ENCODE results near the gene KCNB1.
"Not testable (repeated sequence)": the region's sequence is repeated elsewhere in the genome, so short reads cannot be mapped to it uniquely, and the experiment has no call there.

Gene KCNB1

DNA sequence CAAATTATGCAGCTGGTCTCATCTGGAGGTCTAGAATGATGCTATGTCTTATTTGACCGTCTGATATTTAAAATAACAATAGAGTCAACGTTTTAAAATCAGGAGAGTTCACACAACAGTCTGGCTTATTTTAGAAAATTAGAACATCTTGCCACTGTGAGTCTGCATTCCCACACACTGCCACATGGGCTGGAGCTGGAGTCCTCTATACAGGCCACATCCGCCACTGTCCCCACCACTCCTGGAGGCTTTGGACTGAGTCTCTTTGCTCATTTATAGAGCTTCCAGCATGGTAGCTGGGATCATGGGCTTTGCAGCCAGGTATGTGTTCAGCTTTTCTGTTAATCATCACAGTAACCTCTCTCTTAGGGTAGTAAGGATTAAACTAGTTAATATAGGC, 135.8 kb downstream of the KCNB1 start:
- no peak for DNase-seq

DNA sequence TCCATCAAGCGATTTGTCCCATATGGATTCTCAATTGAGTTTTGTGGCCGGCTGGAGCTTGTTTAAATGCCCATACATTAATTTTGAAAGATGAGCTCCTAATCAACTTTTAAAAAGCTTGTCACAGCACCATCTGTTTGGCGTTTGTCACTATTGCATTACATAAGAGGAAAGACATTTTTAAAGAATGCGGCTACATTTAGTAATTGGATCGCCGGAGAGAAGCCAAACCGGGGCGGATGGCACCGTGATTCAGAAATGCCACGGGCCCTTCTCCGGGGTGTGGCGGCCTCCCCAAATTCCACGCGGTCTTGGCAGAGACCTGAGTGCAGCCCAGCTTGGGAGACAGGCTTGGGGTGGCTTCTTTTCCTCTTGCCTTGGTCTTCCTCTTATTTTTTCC, 136.9 kb downstream of the KCNB1 start:
- DNase-seq: no peak

DNA sequence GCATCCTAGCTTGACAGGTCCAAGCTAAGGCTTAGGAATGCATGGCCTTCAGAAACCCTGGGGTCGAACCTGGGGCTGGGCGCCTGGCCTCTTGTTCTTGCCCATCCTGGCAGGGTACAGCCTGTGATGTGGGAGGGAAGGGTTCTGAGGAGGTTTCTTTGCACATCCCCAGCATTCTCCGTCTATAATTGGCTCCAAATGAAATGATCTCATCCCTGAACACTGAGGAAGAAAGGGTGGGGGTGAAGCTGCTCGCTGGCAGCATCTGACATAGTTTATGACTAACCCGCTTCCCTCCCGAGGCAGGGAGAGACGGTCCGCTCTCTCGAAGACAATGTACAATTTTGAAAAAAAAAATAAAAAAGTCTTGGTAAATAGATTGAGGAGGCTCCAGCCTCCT, 137.5 kb downstream of the KCNB1 start:
- DNase-seq: peak; percentile 46

DNA sequence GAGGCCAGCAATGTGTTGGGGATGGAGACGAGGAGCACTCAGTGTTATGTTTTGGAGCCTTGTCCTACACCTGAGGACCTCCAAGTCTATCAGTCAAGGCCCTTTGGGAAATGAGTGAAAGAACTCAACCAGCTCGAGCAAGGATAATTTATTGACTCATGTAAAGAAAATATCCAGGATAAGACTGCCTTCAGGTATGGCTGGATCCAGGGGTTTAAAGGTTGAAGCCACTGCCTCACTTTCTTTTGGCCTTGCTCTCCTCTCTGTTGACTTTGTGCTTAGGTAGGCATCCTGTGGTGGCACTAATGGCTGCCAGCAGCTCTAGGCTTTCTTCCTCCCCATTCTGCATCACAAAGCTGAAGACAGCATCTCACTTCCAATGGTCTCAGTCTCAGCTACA, 138.3 kb downstream of the KCNB1 start:
- DNase-seq: no peak

DNA sequence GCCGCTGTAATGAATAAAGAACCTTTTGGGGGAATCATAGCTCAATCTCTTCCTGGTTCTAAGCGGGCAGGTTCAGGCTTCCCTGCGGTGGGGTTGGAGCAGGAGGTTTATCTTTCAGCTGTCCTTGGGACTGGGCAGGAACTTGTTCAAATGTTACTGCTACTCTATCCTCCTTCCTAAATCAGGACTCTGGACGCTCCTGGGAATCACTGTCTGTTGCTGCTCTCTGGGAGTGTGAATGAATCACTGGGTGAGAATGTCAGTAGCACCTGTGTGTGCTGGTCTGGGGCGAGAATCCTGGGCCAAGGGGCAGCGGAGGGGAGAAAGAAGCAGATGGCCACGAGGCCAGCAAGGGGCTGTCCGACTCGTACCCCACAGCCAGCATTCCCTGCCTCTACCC, 139.2 kb downstream of the KCNB1 start:
- no peak for DNase-seq

DNA sequence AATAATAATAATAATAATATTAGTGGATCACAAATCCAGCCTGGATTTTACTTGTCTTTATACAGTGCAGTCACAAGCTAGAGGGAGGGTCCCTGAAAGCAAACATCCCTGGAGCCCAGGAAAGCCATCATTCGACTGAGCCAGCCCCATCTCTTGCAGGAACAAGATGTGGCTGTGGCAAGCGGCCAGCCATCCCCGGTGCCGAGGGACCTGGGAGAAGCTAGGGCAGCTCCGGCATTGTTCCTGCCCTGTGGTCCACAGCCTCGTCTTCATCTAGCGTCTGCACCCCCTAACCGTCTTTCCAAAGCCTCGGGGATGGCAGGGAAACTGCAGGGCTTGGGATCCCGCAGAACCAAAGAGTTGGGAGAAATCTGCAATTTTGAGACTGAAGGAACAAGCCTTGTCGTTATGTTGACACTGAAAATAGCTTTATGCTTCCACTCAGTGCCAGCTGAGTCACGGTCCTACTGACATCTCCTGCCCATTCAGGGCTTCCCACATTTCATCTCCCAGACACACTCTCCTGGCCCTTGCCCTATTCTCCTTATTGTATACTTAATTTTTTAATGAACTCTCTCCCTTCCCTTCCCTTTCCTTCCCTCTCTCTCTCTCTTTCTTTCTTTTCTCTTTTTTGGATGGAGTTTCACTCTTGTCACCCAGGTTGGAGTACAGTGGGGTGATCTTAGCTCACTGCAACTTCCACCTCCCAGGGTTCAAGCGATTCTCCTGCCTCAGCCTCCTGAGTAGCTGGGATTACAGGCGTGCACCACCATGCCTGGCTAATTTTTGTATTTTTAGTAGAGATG, 142.1 kb downstream of the KCNB1 start:
- DNase-seq: no peak

DNA sequence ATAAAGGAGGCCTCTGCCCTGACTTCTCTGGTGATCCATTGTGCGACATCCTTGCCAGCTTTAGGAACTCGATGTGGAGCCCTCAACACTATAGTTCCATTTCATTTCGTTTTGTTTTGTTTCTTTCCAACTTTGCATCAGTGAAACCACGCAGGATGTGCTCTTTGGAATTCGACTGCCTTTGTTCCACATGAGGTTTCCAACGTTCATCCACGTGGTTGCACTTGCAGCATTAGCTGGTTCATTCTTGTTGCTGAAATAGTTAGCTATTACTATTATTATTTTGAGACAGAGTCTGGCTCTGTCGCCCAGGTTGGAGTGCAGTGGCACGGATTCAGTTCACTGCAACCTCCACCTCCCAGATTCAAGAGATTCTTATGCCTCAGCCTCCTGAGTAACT, 143.3 kb downstream of the KCNB1 start:
- DNase-seq: no peak

DNA sequence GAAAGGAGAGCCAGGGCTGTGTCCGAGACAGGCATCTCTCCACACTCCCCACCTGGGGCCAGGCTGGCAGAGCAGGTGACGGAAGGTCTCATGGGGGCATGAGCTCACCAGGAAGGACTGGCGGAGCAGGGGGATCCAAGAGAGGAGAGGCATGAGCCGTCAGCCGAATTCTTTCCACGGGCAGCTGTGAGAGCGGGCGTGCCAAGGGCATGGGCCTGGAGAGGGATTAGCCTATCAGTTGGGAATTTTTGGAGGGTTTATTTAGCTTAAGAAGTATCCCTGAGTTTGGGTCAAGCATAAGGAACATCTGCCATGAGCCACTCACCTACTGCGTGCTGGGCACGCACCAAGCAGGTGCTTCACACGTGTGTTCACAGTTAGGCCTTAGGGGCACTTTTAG, 144.4 kb downstream of the KCNB1 start:
- no peak for DNase-seq

DNA sequence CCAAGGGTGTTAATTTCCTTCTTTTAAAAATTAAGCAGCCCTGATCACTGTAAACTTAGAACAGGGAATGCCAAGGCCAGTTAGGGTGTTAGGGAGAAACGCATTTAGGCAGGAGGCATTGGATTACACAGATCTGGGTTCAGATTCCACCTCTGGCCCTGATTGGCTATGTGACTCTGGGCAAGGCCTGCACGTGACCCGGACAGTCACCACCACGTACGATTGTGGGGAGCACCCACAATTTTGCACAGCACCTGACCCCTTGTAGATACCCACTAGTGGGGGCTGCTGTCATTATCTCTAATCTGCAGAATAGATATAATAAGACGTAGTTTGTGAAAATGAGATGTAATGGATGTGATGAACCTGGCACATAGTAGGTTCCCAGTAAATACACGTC, 145.1 kb downstream of the KCNB1 start:
- DNase-seq: no peak

DNA sequence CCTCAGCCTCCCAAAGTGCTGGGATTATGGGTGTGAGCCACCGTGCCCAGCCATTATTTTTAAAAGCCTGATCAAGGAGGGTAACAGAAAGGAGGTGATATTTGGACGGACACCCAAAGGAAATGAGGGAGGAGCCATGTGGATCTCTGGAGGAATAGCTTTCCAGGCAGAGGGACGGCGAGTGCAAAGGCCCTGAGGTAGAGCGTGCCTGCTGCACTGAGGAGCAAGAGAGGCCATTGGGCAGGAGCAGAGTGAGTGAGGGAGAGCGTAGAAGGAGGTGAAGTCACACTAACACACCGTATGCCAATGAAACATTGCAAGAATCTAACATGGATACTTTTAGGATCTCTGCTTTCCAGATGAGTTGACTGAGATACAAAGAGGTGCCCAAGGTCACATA, 145.7 kb downstream of the KCNB1 start:
- no peak for DNase-seq

DNA sequence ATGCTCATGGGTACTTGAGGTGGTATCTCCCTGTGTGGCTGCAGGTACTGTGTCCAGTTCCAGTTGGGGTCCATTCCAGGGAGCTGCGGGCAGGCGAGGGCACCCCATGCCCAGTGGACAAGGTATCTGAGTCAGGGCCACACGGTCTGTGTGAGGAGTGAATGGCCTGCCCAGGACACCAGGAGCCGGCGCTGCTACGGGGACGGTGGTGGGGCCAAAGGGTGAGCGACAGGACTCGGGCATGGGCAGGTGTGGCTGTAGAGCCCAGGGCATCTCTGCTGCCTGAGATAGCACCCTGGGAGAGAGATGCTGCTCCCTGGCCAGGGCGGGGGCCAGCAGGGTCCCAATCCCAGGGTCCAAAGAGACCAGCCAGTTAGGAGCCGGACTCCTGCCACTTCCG, 147.0 kb downstream of the KCNB1 start:
- DNase-seq: no peak

DNA sequence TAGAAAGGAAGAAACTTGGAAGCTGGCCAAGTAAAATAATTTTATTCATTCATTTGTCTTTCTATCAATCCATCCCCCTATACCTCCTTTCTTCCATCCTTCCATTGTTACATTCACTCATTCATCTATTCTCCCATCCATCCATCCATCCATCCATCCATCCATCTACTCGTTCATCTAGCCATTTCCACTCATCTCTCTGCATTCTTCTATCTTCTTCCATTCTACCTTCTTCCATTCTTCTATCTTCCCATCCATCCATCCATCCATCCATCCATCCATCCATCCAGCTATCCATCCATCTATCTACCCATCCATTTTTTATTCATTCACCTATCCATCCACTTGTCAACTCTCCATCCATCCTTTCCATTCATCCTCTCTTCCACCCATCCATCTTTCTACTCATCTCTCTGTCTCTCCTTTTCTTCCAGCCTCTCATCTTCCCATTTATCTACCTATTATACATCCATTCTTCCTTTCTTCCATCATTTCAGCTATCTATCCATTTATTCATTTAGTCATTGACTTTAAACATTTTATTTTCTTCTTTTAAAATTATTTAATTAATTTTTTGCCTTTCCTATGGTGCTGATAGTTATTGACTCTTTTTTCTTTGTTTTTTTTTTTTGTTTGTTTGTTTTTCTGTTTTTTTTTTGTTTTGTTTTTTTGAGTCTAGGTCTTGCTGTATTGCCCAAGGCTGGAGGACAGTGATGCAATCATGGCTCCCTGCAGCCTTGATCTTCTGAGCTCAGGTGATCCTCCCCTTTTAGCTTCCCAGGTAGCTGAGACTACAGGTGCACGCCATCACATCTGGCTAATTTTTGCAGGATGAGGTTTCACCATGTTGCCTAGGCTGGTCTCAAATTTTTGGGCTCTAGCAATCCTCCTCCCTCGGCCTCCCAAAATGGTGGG, 151.5 kb downstream of the KCNB1 start:
- DNase-seq: no peak

DNA sequence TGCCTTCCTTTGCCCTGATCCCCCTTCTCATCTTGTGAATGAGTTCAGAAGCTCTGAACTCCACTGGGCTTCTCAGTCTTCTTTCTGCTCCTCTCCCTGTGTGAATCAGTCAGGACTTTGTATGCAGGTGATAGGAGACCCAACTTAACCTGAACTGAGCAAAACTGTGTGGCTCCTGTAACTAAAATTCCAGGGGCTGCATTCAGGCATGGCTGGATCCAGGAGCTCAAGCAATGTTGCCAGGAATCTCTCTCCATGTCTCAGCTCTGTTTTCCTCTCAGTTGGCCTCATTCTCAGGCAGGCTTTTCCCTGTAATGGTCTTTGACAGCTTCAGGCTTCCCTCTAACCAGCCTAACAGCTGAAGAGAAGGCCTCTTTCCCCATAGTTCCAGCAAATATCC, 153.7 kb downstream of the KCNB1 start:
- no peak for DNase-seq

DNA sequence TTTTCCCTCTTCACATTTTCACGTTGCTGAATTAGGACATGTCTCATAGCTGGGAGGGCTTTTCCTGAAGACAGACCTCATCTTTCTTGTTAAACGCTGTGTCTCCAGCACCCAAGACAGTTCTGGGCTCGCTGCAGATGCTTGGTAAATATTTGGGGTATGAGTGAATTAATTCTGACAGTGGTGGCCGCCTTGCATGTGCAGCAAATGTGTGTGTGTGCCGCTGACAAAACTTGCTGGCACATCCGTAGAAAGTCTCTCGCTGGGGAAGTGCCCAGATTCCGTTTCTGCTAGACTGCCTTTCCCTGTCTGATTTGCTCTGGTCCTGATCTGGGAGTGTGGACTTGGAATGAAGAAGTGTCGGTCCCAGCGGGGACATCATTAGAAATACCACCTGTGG, 156.4 kb downstream of the KCNB1 start:
- no peak for DNase-seq

DNA sequence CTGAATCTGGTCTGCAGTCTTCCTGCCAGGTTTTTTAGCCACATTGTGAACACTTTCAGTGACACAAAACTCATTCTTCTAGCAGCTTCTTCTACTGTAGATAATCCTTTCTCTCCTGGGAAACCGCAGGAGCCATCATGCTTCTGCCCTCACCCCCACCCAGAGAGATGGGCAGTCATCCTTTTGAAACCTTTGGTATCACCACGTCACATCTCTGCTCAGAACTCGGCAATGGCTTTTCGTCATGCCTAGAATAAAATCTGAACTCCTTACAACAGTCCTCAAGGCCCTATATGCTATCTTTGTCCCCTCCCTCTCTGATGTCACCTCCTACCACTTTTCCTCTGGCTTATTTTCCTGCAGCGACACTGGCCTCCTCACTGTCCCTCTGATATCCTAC, 158.2 kb downstream of the KCNB1 start:
- DNase-seq: no peak

DNA sequence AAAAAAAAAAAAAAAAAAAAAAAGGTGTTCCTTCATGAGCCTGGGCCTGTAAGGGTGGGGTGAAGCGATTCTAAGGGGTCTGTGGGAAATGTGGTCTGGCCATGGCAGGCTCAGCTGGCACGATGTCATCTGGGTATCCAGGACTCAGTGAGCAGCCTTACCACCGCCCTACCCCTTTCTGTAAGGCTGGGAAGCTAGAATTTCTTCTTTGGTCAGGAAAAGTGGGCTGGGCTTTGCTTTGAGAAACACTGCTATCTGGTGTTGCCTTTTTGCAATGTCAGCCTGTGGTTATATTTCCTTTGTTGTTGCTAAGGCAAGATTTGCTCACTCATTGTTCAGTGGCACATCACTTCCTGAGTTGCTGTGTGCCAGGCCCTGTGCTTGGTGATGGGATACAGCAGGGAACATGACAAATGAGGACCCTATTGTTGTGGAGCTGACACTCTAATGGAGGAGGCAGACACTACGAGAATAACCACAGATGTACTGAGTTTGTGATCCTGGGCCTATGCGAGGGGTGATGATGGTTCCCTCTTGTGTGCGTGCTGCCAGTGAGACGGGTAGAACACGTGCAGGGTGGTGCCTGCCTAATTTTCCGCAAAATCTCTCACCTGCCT, 158.7 kb downstream of the KCNB1 start:
- no peak for DNase-seq

DNA sequence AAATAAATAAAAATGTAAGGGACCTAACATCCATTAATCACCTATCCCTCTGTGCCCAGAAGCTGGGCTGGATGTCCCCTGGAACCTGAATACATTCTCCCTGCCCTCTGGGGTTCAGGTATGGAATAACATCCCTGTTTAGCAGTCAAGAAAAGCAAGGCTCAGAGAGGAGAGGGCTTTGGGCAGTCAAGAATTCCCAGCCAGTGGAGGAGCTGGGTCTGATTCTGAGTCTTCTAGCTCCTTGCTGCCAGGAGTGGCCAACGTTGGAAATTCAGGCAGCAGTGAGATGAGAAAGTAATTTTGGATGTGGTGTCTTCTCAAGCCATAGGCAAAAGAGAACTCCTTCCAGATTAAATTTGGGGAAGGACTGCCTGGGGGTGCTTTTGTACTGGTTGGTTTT, 162.0 kb downstream of the KCNB1 start:
- no peak for DNase-seq

DNA sequence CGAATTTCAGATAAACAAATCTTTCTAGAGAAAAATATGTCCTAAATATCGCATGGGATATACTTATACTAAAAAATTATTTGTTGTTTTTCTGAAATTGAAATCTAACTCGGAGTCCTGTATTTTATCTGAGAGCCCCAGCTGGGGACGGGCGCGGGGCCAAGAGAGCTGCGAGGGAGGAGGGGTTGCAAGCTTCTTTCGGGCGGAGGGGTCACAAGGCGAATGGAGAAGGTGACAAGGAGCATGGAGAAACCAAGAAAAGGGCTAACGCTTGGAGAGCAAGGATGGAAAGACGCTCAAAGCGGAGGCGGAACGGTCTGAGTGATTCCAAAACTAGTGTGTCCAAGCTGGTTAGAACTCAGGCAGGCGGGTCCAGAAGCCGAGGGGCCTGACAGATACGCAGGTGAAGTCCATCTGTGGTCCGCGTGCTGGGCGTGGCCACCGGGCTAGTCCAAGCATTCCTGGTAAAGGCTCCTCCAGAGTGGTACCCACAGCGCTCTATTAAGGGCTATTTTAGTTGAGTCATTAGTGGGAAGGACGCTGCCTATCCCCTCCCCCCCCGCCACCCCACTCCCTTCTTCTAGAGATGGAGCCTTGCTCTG, 163.2 kb downstream of the KCNB1 start:
- DNase-seq: no peak

DNA sequence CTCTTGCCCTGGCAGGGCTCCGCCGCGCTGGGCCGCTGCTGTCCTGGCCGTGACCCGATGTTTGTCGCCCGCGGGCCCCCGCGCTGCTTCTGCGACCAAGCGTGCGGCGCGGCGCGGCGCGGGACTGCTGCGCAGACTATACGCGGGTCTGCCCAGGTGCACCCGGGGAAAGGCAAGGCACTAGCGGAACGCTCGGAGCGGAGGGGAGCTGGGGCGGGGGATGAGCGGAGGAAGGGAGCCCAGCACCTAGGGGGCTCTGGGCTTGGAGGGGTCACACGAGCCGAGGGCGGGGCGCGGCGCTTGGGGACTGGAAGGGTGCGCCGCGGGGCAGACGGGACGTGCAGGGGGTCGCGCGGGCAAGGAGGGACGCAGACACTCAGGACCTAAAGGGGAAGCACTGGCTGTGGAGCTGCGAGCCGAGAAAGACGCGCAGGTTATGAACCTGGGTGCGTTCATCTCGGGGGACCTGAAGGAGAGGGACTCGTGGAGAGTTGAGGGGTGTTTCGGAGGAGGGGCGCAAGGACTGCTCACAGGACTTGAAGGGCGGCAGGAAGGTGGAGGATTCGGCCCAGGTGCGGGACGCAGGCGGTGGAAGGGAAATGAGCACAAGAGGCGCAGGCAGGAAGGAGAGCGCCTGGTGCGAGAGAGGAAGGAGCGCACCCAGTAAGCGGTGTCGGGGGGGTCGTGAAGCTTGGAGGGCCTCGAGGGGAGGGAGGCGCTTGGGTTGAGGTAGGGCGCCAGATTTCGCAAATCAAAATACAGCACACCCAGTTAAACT, 163.8 kb downstream of the KCNB1 start:
- no peak for DNase-seq

DNA sequence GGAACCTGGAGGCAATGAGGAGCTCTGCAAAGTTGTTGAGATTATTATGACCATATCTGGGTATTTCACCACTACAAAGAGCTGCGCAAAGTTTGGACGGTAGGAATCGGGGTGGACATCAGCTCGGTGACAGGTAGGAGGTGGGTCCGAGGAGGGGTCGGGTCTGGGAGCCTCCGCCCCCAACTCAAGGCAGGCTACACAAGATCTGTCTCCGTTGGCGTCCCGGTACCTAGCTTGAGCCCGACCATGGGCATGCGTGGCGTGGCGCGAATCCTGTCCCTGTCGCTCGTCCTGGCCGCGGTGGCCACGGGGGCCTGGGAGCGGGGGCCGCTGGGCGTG, 164.4 kb downstream of the KCNB1 start:
- no peak for DNase-seq

DNA sequence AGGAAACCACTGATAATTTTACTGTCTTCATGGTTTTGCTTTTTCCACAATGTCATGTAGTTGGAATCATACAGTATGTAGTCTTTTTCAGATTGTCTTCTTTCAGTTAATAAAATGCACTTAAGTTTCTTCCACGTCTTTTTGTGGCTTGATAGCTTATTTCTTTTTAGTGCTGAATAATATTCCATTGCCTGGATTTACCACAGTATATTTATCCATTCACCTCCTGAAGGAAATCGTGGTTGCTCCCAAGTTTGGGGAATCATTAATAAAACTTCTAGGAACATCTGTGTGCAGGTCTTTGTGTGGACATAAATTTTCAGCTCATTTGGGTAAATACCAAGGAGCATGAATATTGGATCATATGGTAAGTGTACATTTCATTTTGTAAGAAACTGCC, 165.8 kb downstream of the KCNB1 start:
- DNase-seq: no peak

DNA sequence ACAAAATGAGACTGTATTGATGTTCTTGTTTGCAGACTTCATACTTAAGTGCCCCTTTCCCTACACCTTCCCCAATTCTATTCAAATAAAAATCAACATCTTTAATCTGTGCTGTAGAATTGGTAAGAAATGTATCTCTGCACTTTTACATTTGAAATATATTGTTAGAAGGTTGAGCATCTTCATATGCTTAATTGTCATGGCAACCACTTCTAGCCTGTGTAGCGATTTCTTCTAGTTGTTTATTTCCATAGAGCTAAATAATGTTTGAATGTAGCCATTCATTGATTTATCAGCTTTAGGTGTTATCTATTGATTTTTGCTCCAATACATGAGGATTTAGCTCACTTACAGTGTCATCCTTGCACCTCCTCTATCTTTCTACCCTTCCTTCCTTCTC, 166.9 kb downstream of the KCNB1 start:
- DNase-seq: no peak

DNA sequence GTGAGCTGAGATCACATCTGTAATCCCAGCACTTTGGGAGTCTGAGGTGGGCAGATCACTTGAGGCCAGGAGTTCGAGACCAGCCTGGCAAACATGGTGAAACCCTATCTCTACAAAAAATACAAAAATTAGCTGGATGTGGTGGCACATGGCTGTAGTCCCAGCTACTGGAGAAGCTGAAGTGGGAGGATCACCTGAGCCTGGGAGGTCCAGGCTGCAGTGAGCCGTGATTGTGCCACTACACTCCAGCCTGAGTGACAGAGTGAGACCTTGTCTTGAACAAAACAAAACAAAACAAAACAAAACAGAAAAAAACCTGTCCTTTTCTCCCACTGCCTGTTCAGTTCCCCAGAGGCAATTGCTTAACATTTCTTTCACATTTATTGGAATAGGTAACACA, 168.4 kb downstream of the KCNB1 start:
- not testable (repeated sequence) for DNase-seq
